GM12875 (cell line): ENCODE data around the gene ADAMTS7.
"Not testable (repeated sequence)": the region's sequence is repeated elsewhere in the genome, so short reads cannot be mapped to it uniquely, and the experiment has no call there.

Experiments
- H3K4me3 ChIP-seq: one replicate; pipeline ENCODE4 v1.5.1; 2011; ENCODE audit warnings: low read depth, low read length, control low read depth
- CTCF ChIP-seq: IDR thresholded peaks from 2 replicates; pipeline ENCODE4 v1.5.1; 2011; ENCODE audit warnings: low read depth, mild to moderate bottlenecking, control low read depth, inconsistent platforms, low read length, moderate library complexity, borderline replicate concordance; ENCODE audit not compliant: insufficient read depth

The ADAMTS7 gene

GRCh38 chr15:78732634-78733033 lies 78.6 kb downstream of the ADAMTS7 start:
- no peak for TF ChIP-seq CTCF
- H3K4me3 ChIP-seq = no peak overlapping the region

GRCh38 chr15:78730955-78731354 lies 80.3 kb downstream of the ADAMTS7 start:
- no peak overlapping the region for H3K4me3 ChIP-seq
- no peak for TF ChIP-seq CTCF

- not testable (repeated sequence) for H3K4me3 ChIP-seq
Observed at GRCh38 chr15:78728427-78728826, 82.8 kb downstream of the ADAMTS7 start.

GRCh38 chr15:78727561-78727960 lies 83.7 kb downstream of the ADAMTS7 start:
- H3K4me3 ChIP-seq = no peak overlapping the region
- TF ChIP-seq CTCF = no peak

GRCh38 chr15:78726870-78727551 lies 84.3 kb downstream of the ADAMTS7 start:
- no peak overlapping the region for H3K4me3 ChIP-seq
- no peak for TF ChIP-seq CTCF

GRCh38 chr15:78719819-78720450 lies 91.3 kb downstream of the ADAMTS7 start:
- H3K4me3 ChIP-seq = not testable (repeated sequence)

- no peak overlapping the region for H3K4me3 ChIP-seq
- no peak for TF ChIP-seq CTCF
Observed at GRCh38 chr15:78718837-78719236, 92.4 kb downstream of the ADAMTS7 start.

- no peak overlapping the region for H3K4me3 ChIP-seq
- no peak for TF ChIP-seq CTCF
Observed at GRCh38 chr15:78717956-78718656, 93.2 kb downstream of the ADAMTS7 start.
